ENCODE measurements around the gene INTS3.

GRCh38 chr1:153723687-153724086, 4.2 kb upstream of the INTS3 start:
- TF ChIP-seq, protein P1, sequence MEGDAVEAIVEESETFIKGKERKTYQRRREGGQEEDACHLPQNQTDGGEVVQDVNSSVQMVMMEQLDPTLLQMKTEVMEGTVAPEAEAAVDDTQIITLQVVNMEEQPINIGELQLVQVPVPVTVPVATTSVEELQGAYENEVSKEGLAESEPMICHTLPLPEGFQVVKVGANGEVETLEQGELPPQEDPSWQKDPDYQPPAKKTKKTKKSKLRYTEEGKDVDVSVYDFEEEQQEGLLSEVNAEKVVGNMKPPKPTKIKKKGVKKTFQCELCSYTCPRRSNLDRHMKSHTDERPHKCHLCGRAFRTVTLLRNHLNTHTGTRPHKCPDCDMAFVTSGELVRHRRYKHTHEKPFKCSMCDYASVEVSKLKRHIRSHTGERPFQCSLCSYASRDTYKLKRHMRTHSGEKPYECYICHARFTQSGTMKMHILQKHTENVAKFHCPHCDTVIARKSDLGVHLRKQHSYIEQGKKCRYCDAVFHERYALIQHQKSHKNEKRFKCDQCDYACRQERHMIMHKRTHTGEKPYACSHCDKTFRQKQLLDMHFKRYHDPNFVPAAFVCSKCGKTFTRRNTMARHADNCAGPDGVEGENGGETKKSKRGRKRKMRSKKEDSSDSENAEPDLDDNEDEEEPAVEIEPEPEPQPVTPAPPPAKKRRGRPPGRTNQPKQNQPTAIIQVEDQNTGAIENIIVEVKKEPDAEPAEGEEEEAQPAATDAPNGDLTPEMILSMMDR (IDR thresholded peaks at IDR 0.05; ENCODE audit: insufficient read depth, low read depth, low read length), result no peak
- no peak for TF ChIP-seq EZH2 (IDR thresholded peaks at IDR 0.05; ENCODE audit: insufficient read depth, low read length)
